Astrocyte (in vitro differentiated cells and primary cell): ENCODE data around the gene GADL1.

ENCODE experiments used
- EZH2 ChIP-seq: IDR thresholded peaks from 2 replicates; pipeline ENCODE4 v1.6.1; 2012; ENCODE audit warnings: mild to moderate bottlenecking, low read length, inconsistent platforms; ENCODE audit not compliant: insufficient read depth
- TF ChIP-seq, protein P1 (sequence below): IDR thresholded peaks from 2 replicates; pipeline ENCODE4 v1.5.1; 2011; ENCODE audit warnings: low read depth, mild to moderate bottlenecking, inconsistent platforms, low read length, moderate library complexity; ENCODE audit not compliant: insufficient read depth

DNA sequence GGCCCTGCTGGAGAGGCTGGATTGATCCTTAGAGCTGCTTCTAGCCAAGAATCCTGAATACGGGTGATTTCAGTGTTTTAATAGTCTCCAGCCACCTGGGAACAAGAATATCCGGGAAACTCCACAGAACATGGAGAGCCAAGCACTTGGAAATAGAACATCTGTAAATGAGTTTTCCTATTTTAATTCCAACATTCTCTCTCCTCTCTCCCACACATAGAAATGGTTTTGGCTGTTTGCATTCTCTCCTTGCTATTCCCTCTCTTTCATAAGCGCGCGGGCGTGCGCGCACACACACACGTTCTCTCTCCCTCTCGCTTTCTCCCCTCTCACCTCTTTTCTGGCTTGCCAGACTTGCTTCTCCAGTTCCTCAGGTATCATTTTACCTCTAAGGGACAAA, 50.6 kb downstream of the GADL1 start:
- no peak for TF ChIP-seq EZH2
- TF ChIP-seq, protein P1, sequence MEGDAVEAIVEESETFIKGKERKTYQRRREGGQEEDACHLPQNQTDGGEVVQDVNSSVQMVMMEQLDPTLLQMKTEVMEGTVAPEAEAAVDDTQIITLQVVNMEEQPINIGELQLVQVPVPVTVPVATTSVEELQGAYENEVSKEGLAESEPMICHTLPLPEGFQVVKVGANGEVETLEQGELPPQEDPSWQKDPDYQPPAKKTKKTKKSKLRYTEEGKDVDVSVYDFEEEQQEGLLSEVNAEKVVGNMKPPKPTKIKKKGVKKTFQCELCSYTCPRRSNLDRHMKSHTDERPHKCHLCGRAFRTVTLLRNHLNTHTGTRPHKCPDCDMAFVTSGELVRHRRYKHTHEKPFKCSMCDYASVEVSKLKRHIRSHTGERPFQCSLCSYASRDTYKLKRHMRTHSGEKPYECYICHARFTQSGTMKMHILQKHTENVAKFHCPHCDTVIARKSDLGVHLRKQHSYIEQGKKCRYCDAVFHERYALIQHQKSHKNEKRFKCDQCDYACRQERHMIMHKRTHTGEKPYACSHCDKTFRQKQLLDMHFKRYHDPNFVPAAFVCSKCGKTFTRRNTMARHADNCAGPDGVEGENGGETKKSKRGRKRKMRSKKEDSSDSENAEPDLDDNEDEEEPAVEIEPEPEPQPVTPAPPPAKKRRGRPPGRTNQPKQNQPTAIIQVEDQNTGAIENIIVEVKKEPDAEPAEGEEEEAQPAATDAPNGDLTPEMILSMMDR: no peak
